Activated naive CD4-positive, alpha-beta T cell treated with Interleukin-2 at 50 U/mL for 16 hours (primary cell): ENCODE data around the gene RNF130.
"Not testable (repeated sequence)": the region's sequence is repeated elsewhere in the genome, so short reads cannot be mapped to it uniquely, and the experiment has no call there.

Experiments used
- DNase-seq: peaks from one replicate; pipeline ENCODE4 v3.0.0-alpha.2; 2020

Gene RNF130

GRCh38 chr5:179967489-179967888, 104.1 kb downstream of the RNF130 start:
- no peak for DNase-seq

GRCh38 chr5:179964015-179964414, 107.5 kb downstream of the RNF130 start:
- DNase-seq = no peak

- DNase-seq = no peak
Observed at GRCh38 chr5:179963375-179963774, 108.2 kb downstream of the RNF130 start.

GRCh38 chr5:179960204-179960831, 111.2 kb downstream of the RNF130 start:
- no peak for DNase-seq

GRCh38 chr5:179959641-179960040, 111.9 kb downstream of the RNF130 start:
- no peak for DNase-seq

- DNase-seq = not testable (repeated sequence)
Observed at GRCh38 chr5:179959118-179959517, 112.4 kb downstream of the RNF130 start.

- DNase-seq = no peak
Observed at GRCh38 chr5:179955630-179956029, 115.9 kb downstream of the RNF130 start.

GRCh38 chr5:179955062-179955461, 116.5 kb downstream of the RNF130 start:
- DNase-seq = no peak

- DNase-seq = no peak
Observed at GRCh38 chr5:179954434-179954833, 117.1 kb downstream of the RNF130 start.

GRCh38 chr5:179953987-179954386, 117.6 kb downstream of the RNF130 start:
- no peak for DNase-seq

- DNase-seq = no peak
Observed at GRCh38 chr5:179936976-179937681, 134.4 kb downstream of the RNF130 start.

GRCh38 chr5:179930788-179931473, 140.6 kb downstream of the RNF130 start:
- DNase-seq = no peak

- no peak for DNase-seq
Observed at GRCh38 chr5:179927824-179928223, 143.7 kb downstream of the RNF130 start.

- DNase-seq = no peak
Observed at GRCh38 chr5:179926657-179927056, 144.9 kb downstream of the RNF130 start.

- no peak for DNase-seq
Observed at GRCh38 chr5:179923436-179923835, 148.1 kb downstream of the RNF130 start.

GRCh38 chr5:179920175-179920574, 151.4 kb downstream of the RNF130 start:
- no peak for DNase-seq

GRCh38 chr5:179919487-179920060, 152.0 kb downstream of the RNF130 start:
- no peak for DNase-seq

GRCh38 chr5:179918742-179919486, 152.6 kb downstream of the RNF130 start:
- DNase-seq = no peak

- DNase-seq = no peak
Observed at GRCh38 chr5:179916523-179916922, 155.0 kb downstream of the RNF130 start.

- no peak for DNase-seq
Observed at GRCh38 chr5:179915406-179915935, 156.1 kb downstream of the RNF130 start.

GRCh38 chr5:179914032-179914755, 157.4 kb downstream of the RNF130 start:
- DNase-seq = no peak

- no peak for DNase-seq
Observed at GRCh38 chr5:179913461-179913860, 158.1 kb downstream of the RNF130 start.
